Memory B cell (primary cell): ENCODE results near the gene NME3.

Source experiments
- ATAC-seq: fragments of 150-1000 bp; cut with Tn5 transposase; 2 replicates; pipeline ENCODE4 v1.10.0; 2021; ENCODE audit warnings: low read depth, mild to moderate bottlenecking, moderate library complexity
- DNase-seq, 2 donors: peaks; one replicate each; pipeline ENCODE4 v3.0.0; 2022; ENCODE audit warnings: low spot score in 2 of 2
- H3K27ac Mint-ChIP-seq: one replicate; pipeline ENCODE4 v1.8.0; 2022; ENCODE audit warnings: mild to moderate bottlenecking, moderate library complexity, mixed read lengths
- H3K27me3 Mint-ChIP-seq: one replicate; pipeline ENCODE4 v1.8.0; 2022; ENCODE audit warnings: mixed read lengths
- H3K36me3 Mint-ChIP-seq: one replicate; pipeline ENCODE4 v1.8.0; 2022; ENCODE audit warnings: mild to moderate bottlenecking, mixed read lengths
- H3K4me1 Mint-ChIP-seq: one replicate; pipeline ENCODE4 v1.8.0; 2022; ENCODE audit warnings: mixed read lengths
- H3K4me3 Mint-ChIP-seq: one replicate; pipeline ENCODE4 v1.8.0; 2022; ENCODE audit warnings: mild to moderate bottlenecking, moderate library complexity, mixed read lengths
- H3K9me3 Mint-ChIP-seq: one replicate; pipeline ENCODE4 v1.8.0; 2022; ENCODE audit warnings: mixed read lengths

The NME3 gene

DNA sequence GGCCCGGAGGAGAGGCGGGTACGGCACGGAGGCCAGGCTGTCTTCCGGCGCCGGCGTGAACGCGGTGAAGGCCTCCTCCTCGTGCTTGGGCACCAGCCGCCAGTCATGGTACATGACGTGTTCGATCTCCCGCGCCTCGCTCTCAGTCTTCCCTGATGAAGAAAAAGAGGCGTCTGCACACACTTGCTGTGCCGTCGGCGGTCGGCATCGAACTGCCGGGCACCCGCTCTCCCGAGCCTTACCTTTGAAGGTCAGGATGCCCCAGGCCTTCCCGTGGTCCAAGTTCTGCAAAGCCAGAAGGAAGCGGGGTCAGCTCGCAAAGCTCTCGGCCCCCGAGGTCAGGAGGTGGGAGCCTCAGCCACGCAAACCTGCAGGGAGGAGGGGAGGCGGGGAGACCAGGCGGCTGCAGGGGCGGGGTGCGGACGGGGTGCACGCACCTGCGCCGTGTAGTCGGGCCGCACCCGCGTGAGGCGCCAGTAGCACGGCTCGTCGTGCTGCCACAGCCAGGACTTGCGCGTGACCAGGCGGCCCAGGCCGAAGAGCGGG is 1.1 kb upstream of the NME3 start, which contains the start of gene EME2:
EME2 (plus strand) TSS at position 449 of the 546 bp plus-strand sequence. CDS start 418 bp downstream, outside the sequence.
- H3K4me3 Mint-ChIP-seq = peak within 1 kb of the TSS; percentile 90
- DNase-seq (peak in 1 of 2 donors; percentile 47), ATAC-seq (peak; percentile 19)
- peak within 1 kb of the TSS; percentile 83 for H3K27ac Mint-ChIP-seq
- H3K4me1 Mint-ChIP-seq = peaks cover 7% of the 10 kb centered on the region
- no peaks in the 10 kb centered on the region for H3K27me3 Mint-ChIP-seq
- peaks cover 7% of the 10 kb centered on the region for H3K36me3 Mint-ChIP-seq
- H3K9me3 Mint-ChIP-seq = no peaks in the 10 kb centered on the region

GRCh38 chr16:1771864-1772361 is 570 bp upstream of the NME3 start:
- Mint-ChIP-seq H3K4me3 (peak overlapping the region; percentile 90), H3K27ac (peak overlapping the region; percentile 83), H3K36me3 (peaks cover 8% of the 10 kb centered on the region), H3K9me3 (no peaks in the 10 kb centered on the region), H3K27me3 (no peaks in the 10 kb centered on the region), H3K4me1 (peaks cover 7% of the 10 kb centered on the region)
- DNase-seq (no peak), ATAC-seq (no peak)

DNA sequence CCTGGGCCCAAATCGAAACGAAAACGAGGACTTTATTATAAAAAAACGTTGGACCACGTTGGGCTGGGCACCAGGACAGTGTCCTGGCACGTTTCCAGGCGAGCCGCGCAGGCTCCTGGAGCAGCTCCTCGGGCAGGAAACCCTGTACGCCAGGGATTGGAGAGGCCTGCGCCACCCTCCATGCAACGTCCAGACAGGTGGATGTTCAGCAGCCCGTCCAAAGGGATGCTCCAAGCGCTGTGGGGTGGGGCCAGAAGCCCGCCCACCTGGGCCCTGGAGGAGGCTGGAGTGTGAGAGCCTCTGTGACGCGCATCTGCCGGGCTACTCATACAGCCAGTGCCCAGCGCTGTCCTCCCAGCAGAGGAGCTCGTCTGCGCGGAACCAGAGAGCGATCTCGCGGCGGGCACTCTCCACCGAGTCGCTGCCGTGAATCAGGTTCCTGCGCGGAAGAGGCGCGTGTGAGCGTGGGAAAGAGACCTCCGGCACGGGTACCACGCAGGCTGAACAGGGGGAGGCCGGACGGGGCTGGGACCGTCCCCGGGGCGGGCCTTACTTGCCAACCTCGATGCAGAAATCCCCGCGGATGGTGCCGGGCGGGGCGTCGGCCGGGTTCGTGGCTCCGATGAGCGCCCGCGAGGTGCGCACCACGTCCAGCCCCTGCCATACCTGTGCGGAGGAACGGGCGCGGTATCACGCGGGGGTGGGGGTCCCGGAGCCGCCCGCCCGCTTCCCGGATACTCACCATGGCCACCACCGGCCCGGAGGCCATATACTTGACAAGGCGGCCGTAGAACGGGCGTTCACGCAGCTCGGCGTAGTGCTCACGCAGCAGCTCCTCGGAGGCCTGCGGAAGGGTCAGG is 785 bp downstream of the NME3 start:
- H3K36me3 Mint-ChIP-seq = peaks cover 8% of the 10 kb centered on the region
- H3K4me3 Mint-ChIP-seq = peak overlapping the region; percentile 77
- ATAC-seq (peak; percentile 53), DNase-seq (peak; percentile 68 to 73)
- peaks cover 7% of the 10 kb centered on the region for H3K4me1 Mint-ChIP-seq
- no peaks in the 10 kb centered on the region for H3K27me3 Mint-ChIP-seq
- H3K27ac Mint-ChIP-seq = peak overlapping the region; percentile 75
- no peaks in the 10 kb centered on the region for H3K9me3 Mint-ChIP-seq

GRCh38 chr16:1769402-1770300 is 1.7 kb downstream of the NME3 start:
- no peaks in the 10 kb centered on the region for H3K9me3 Mint-ChIP-seq
- peak overlapping the region; percentile 75 for H3K27ac Mint-ChIP-seq
- ATAC-seq (no peak), DNase-seq (no peak)
- H3K4me1 Mint-ChIP-seq = peaks cover 7% of the 10 kb centered on the region
- peaks cover 8% of the 10 kb centered on the region for H3K36me3 Mint-ChIP-seq
- H3K4me3 Mint-ChIP-seq = peak overlapping the region; percentile 77
- H3K27me3 Mint-ChIP-seq = no peaks in the 10 kb centered on the region

DNA sequence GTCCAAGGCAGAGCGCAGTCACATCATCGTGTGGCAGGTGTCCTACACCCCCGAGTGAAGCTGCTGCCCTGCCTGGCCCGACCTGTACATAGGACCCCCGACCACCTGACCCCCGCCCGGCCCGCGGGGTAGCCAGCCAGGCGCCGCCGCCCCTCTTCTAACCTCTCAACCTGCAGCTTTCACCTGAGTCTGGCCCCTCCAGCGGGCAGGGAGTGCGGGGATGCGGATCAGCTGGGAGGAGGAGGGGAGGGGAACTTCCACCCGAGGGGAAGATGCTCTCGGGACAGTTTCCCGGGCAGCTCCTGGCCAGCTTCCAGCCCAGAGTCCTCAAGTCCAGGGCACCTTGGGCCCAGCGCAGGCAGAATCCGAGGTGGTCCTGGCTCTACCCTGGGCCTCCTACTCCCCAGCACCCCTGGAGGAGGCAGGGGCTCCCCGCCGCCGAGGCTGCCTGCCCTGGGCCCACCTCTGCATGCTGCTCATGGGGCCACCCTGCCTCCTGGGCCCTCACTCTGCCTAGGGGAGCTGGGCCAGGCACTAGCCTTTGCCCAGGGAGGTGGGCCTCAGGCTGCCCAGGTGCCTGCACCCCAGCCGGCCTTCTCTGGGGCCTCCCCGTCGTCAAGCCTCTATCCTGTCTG is 2.5 kb downstream of the NME3 start:
- Mint-ChIP-seq H3K36me3 (peaks cover 8% of the 10 kb centered on the region), H3K4me1 (peaks cover 7% of the 10 kb centered on the region), H3K4me3 (no peak overlapping the region), H3K9me3 (no peaks in the 10 kb centered on the region), H3K27me3 (no peaks in the 10 kb centered on the region), H3K27ac (peak overlapping the region; percentile 53)
- DNase-seq (no peak), ATAC-seq (no peak)

DNA sequence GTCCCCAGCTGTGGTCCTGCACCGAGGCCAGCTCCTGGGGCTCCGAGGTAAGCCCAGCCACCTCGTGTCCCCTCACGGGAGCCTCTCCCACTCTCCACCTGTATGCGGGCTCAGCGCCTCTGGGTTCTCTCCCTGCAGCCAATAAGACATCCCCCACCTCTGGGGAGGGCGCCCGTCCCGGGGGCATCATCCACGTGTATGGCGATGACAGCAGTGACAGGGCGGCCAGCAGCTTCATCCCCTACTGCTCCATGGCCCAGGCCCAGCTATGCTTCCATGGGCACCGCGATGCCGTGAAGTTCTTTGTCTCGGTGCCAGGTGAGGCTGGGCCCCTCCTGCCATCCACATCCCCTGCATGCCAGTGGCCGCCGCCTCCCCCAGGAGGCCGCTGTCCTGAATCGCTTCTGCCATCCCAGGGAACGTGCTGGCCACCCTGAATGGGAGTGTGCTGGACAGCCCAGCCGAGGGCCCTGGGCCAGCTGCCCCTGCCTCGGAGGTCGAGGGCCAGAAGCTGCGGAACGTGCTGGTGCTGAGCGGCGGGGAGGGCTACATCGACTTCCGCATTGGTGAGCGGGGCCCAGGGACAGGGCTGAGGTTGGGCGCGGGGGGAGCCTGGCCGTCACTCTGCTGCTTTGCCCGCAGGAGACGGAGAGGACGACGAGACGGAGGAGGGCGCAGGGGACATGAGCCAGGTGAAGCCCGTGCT is 3.1 kb downstream of the NME3 start:
- H3K4me3 Mint-ChIP-seq = no peak overlapping the region
- no peaks in the 10 kb centered on the region for H3K27me3 Mint-ChIP-seq
- H3K9me3 Mint-ChIP-seq = no peaks in the 10 kb centered on the region
- H3K27ac Mint-ChIP-seq = no peak overlapping the region
- peaks cover 7% of the 10 kb centered on the region for H3K4me1 Mint-ChIP-seq
- ATAC-seq (no peak), DNase-seq (no peak)
- H3K36me3 Mint-ChIP-seq = peaks cover 8% of the 10 kb centered on the region

- DNase-seq (no peak), ATAC-seq (no peak)
- no peaks in the 10 kb centered on the region for H3K27me3 Mint-ChIP-seq
- H3K27ac Mint-ChIP-seq = no peak overlapping the region
- peaks cover 7% of the 10 kb centered on the region for H3K4me1 Mint-ChIP-seq
- H3K36me3 Mint-ChIP-seq = peaks cover 8% of the 10 kb centered on the region
- no peak overlapping the region for H3K4me3 Mint-ChIP-seq
- H3K9me3 Mint-ChIP-seq = no peaks in the 10 kb centered on the region
Measured at GRCh38 chr16:1767116-1767994, 4.0 kb downstream of the NME3 start.

DNA sequence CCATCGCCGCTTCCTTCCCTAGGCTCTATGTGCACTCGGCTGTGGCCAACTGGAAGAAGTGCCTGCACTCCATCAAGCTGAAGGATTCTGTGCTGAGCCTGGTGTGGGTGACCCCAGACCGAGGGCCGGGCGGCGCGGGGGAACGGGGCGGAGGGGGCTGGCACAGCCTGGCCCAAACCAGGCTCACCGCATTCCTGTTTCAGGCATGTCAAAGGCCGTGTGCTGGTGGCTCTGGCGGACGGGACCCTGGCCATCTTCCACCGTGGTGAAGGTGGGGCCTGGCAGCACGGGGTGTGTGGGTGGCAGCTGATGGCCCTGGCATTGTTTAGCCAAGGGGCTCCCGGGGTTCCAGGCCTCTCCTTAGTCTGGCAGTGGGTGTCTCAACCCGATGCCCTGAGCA is 4.6 kb downstream of the NME3 start:
- Mint-ChIP-seq H3K27ac (no peak overlapping the region), H3K9me3 (no peaks in the 10 kb centered on the region), H3K4me1 (peaks cover 2% of the 10 kb centered on the region), H3K27me3 (no peaks in the 10 kb centered on the region), H3K36me3 (peaks cover 11% of the 10 kb centered on the region), H3K4me3 (no peak overlapping the region)
- ATAC-seq (no peak), DNase-seq (no peak)

- Mint-ChIP-seq H3K27ac (no peak overlapping the region), H3K4me3 (no peak overlapping the region), H3K9me3 (no peaks in the 10 kb centered on the region), H3K4me1 (peaks cover 2% of the 10 kb centered on the region), H3K27me3 (no peaks in the 10 kb centered on the region), H3K36me3 (peaks cover 15% of the 10 kb centered on the region)
- DNase-seq (no peak), ATAC-seq (no peak)
Measured at GRCh38 chr16:1766231-1766630, 5.1 kb downstream of the NME3 start.

- Mint-ChIP-seq H3K4me1 (peaks cover 2% of the 10 kb centered on the region), H3K36me3 (peaks cover 16% of the 10 kb centered on the region), H3K27ac (no peak overlapping the region), H3K4me3 (no peak overlapping the region), H3K27me3 (no peaks in the 10 kb centered on the region), H3K9me3 (no peaks in the 10 kb centered on the region)
- ATAC-seq (no peak), DNase-seq (no peak)
Measured at GRCh38 chr16:1765826-1766225, 5.5 kb downstream of the NME3 start.

DNA sequence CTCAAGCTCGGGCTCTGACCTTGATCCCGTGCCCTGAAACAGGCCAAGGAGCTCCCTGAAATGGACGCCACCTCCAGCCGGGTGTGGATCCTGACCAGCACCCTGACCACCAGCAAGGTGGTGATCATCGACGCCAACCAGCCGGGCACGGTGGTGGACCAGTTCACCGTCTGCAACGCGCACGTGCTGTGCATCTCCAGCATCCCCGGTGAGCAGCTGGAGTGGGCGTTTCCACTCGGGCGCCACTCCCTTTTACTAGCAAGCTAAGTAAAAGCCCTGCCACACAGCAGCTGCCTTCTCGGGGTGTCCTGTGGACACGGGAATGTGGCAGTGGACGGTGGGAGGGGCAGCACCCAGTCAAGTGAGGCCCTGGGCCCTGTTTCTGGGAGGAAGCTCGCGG is 6.4 kb downstream of the NME3 start:
- no peak overlapping the region for H3K27ac Mint-ChIP-seq
- DNase-seq = no peak
- no peaks in the 10 kb centered on the region for H3K27me3 Mint-ChIP-seq
- H3K9me3 Mint-ChIP-seq = no peaks in the 10 kb centered on the region
- peaks cover 15% of the 10 kb centered on the region for H3K36me3 Mint-ChIP-seq
- peaks cover under 1% of the 10 kb centered on the region for H3K4me1 Mint-ChIP-seq
- ATAC-seq = no peak
- no peak overlapping the region for H3K4me3 Mint-ChIP-seq
